Kidney (tissue), 14 donors: ENCODE results near the gene GRIPAP1. TPM values are rescaled to one million over a fixed set of nuclear protein-coding genes. Genes with fewer than 3 reads are reported as not detected.

Experiments
- DNase-seq, 5 donors: peaks; one replicate each; pipeline ENCODE4 v3.0.0-alpha.2; 2013 to 2020
- FAIRE-seq: peaks from 2 replicates; lab custom pipeline; 2012; peaks lifted over from hg19 to GRCh38; lab: Jason Lieb, UNC
- H3K27ac ChIP-seq, 2 donors: one replicate each; pipeline ENCODE4 v1.7.0; 2013; ENCODE audit warnings: low read depth in 2 of 2, low read length in 2 of 2, inconsistent platforms in 1 of 2
- H3K27me3 ChIP-seq: one replicate; pipeline ENCODE4 v1.7.1; 2013; ENCODE audit warnings: low read length, inconsistent platforms; ENCODE audit not compliant: control insufficient read depth, insufficient read depth
- H3K36me3 ChIP-seq, 3 donors: one replicate each; pipeline versions ENCODE4 v1.7.0 to v1.7.1; 2013; ENCODE audit warnings: low read length in 3 of 3, control low read depth in 1 of 3, inconsistent platforms in 1 of 3; ENCODE audit not compliant: insufficient read depth in 3 of 3, control insufficient read depth in 2 of 3
- H3K4me1 ChIP-seq, 3 donors: one replicate each; pipeline versions ENCODE4 v1.7.0 to v1.7.1; 2013; ENCODE audit warnings: low read length in 3 of 3, inconsistent platforms in 1 of 3, low read depth in 1 of 3; ENCODE audit not compliant: control insufficient read depth in 2 of 3, insufficient read depth in 2 of 3
- H3K4me3 ChIP-seq, 3 donors: one replicate each; pipeline versions ENCODE4 v1.7.0 to v1.8.1; 2013; ENCODE audit warnings: low read length in 3 of 3, control low read depth in 1 of 3, inconsistent platforms in 1 of 3
- H3K9ac ChIP-seq, 3 donors: one replicate each; pipeline versions ENCODE4 v1.7.0 to v1.7.1; 2013; ENCODE audit warnings: low read length in 3 of 3, control low read depth in 1 of 3, inconsistent platforms in 1 of 3
- H3K9me3 ChIP-seq, 3 donors: one replicate each; pipeline versions ENCODE4 v1.7.0 to v1.7.1; 2013; ENCODE audit warnings: low read length in 3 of 3, control low read depth in 1 of 3, inconsistent platforms in 1 of 3; ENCODE audit not compliant: control insufficient read depth in 2 of 3, insufficient read depth in 1 of 3
- CTCF ChIP-seq: IDR thresholded peaks from 3 replicates; pipeline ENCODE4 v1.5.1; 2012; ENCODE audit warnings: mild to moderate bottlenecking, moderate library complexity, borderline replicate concordance; ENCODE audit not compliant: insufficient read depth; ENCODE audit errors: extremely low read depth
- intact Hi-C: fragments of 100-400 bp; cut with DNase I; formaldehyde crosslinking; loops from one replicate; pipeline ENCODE4 v1.11.1; 2022
- polyA plus RNA-seq: library from polyadenylated mRNA; stranded (reverse); fragments of 350-450 nt; fragmentation: Illumina TruSeq; extraction: RNeasy Lipid Tissue Mini Kit (QIAGEN cat#74804); gene quantifications from one replicate; pipeline ENCODE4 v1.2.3, GENCODE V29; 2014; ENCODE audit warnings: low read depth, low replicate concordance; ENCODE audit not compliant: insufficient read depth
- total RNA-seq: library from RNA; stranded (reverse); fragmentation: NEBNext Ultra II Directional; extraction: Animal tissue kit (Norgen Biotek cat#: 25700); gene quantifications from one replicate; pipeline ENCODE4 v1.2.1, GENCODE V29; 2021
- donor health status: control.
- donor health status: control.
- donor health status: control.
- donor health status: control.
- donor health status: control.
- donor health status: DM: yes; HTN: yes; CAD: no.
- donor health status: Normal renal cell carcinoma (clear cell type).

The GRIPAP1 gene
- total and polyA plus RNA-seq, 2 donors from 2014 or later, result 24.0 to 52.8 TPM

- no peak for TF ChIP-seq CTCF
- Histone ChIP-seq H3K9ac (no peak overlapping the region), H3K9me3 (no peaks in the 10 kb centered on the region), H3K27ac (no peak overlapping the region), H3K36me3 (no peaks in the 10 kb centered on the region), H3K4me3 (no peak overlapping the region), H3K27me3 (no peaks in the 10 kb centered on the region), H3K4me1 (no peaks in the 10 kb centered on the region)
- no peak for FAIRE-seq
- intact Hi-C loops, result no loop called here
- no peak for DNase-seq
These were observed 26.5 kb downstream of the GRIPAP1 start for GRCh38 chrX:48975541-48975940.

GRCh38 chrX:48975041-48975440 is 27.0 kb downstream of the GRIPAP1 start:
- no peaks in the 10 kb centered on the region for H3K36me3 ChIP-seq
- H3K9ac ChIP-seq, result no peak overlapping the region
- intact Hi-C loops, result no loop called here
- no peaks in the 10 kb centered on the region for H3K9me3 ChIP-seq
- no peak for TF ChIP-seq CTCF
- no peaks in the 10 kb centered on the region for H3K4me1 ChIP-seq
- FAIRE-seq, result no peak
- H3K27me3 ChIP-seq, result no peaks in the 10 kb centered on the region
- H3K4me3 ChIP-seq, result no peak overlapping the region
- no peak for DNase-seq
- H3K27ac ChIP-seq, result no peak overlapping the region

GRCh38 chrX:48974574-48974973 is 27.5 kb downstream of the GRIPAP1 start:
- FAIRE-seq (no peak), DNase-seq (no peak)
- Histone ChIP-seq H3K9ac (no peak overlapping the region), H3K27ac (no peak overlapping the region), H3K36me3 (no peaks in the 10 kb centered on the region), H3K4me3 (no peak overlapping the region), H3K9me3 (no peaks in the 10 kb centered on the region), H3K27me3 (no peaks in the 10 kb centered on the region), H3K4me1 (no peaks in the 10 kb centered on the region)
- intact Hi-C loops, result no loop called here
- no peak for TF ChIP-seq CTCF

GRCh38 chrX:48974033-48974432 is 28.0 kb downstream of the GRIPAP1 start:
- TF ChIP-seq CTCF, result no peak
- H3K9me3 ChIP-seq, result no peaks in the 10 kb centered on the region
- H3K27ac ChIP-seq, result no peak overlapping the region
- H3K4me1 ChIP-seq, result no peaks in the 10 kb centered on the region
- DNase-seq (no peak), FAIRE-seq (no peak)
- H3K27me3 ChIP-seq, result no peaks in the 10 kb centered on the region
- intact Hi-C loops, result no loop called here
- no peak overlapping the region for H3K9ac ChIP-seq
- H3K36me3 ChIP-seq, result no peaks in the 10 kb centered on the region
- no peak overlapping the region for H3K4me3 ChIP-seq
